Body of pancreas (tissue), 4 donors: ENCODE results near the gene BLOC1S6.
A peak's percentile ranks its signal among the peaks of the same experiment; 100 is the strongest.

Source experiments
- POLR2A ChIP-seq, 3 donors: fragments of 450-650 bp; IDR thresholded peaks; one replicate each; pipeline ENCODE4 v1.6.1; 2016; ENCODE audit warnings: antibody characterized with exemption in 3 of 3, mild to moderate bottlenecking in 2 of 3
- TF ChIP-seq, protein P1 (sequence below), 7 experiments: fragments of 450-650 bp in 4 of 7; fragments of 200-600 bp in 3 of 7; sonication (generic) in 3 of 7; IDR thresholded peaks; one replicate each; pipeline ENCODE4 v1.5.1; 2016 to 2019; ENCODE audit warnings: antibody characterized with exemption in 7 of 7

DNA sequence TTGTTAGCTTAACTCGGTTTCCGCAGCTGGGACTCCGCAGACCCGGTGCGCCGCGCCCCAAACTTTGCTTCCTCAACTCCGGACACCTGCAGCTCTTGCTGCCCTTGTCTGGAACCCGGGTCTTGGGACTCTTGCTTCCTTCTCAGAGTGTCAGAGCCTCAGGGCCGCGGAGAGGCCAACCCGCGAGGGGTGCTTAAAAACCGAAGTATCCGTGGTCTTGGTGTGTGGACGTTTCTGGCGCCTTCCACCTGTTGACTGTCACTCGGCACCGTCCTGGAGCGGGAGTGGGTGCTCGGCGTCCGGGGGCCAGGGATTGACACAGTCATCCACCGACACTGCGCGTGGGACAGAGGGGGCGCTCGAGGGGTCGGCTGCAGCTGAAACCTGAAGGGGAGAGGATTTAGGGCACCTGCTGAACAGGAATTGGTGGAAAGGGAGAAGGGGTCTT is 48.0 kb downstream of the BLOC1S6 start:
- TF ChIP-seq, protein P1, sequence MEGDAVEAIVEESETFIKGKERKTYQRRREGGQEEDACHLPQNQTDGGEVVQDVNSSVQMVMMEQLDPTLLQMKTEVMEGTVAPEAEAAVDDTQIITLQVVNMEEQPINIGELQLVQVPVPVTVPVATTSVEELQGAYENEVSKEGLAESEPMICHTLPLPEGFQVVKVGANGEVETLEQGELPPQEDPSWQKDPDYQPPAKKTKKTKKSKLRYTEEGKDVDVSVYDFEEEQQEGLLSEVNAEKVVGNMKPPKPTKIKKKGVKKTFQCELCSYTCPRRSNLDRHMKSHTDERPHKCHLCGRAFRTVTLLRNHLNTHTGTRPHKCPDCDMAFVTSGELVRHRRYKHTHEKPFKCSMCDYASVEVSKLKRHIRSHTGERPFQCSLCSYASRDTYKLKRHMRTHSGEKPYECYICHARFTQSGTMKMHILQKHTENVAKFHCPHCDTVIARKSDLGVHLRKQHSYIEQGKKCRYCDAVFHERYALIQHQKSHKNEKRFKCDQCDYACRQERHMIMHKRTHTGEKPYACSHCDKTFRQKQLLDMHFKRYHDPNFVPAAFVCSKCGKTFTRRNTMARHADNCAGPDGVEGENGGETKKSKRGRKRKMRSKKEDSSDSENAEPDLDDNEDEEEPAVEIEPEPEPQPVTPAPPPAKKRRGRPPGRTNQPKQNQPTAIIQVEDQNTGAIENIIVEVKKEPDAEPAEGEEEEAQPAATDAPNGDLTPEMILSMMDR (IDR thresholded peaks at IDR 0.05): peak; percentile 13 to 61 (median 52)
- TF ChIP-seq POLR2A (IDR thresholded peaks at IDR 0.05): no peak
